ENCODE data around the gene SASS6. TPM values are rescaled to one million over a fixed set of nuclear protein-coding genes. Genes with fewer than 3 reads are reported as not detected.

SASS6 gene
- total RNA-seq, 2 donors from 2014 or later, result 8.8 to 15.3 TPM

- TF ChIP-seq, protein P1, sequence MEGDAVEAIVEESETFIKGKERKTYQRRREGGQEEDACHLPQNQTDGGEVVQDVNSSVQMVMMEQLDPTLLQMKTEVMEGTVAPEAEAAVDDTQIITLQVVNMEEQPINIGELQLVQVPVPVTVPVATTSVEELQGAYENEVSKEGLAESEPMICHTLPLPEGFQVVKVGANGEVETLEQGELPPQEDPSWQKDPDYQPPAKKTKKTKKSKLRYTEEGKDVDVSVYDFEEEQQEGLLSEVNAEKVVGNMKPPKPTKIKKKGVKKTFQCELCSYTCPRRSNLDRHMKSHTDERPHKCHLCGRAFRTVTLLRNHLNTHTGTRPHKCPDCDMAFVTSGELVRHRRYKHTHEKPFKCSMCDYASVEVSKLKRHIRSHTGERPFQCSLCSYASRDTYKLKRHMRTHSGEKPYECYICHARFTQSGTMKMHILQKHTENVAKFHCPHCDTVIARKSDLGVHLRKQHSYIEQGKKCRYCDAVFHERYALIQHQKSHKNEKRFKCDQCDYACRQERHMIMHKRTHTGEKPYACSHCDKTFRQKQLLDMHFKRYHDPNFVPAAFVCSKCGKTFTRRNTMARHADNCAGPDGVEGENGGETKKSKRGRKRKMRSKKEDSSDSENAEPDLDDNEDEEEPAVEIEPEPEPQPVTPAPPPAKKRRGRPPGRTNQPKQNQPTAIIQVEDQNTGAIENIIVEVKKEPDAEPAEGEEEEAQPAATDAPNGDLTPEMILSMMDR (conservative IDR thresholded peaks at IDR 0.05), result no peak
- no peaks in the 10 kb centered on the region for H3K27me3 Mint-ChIP-seq (ENCODE audit: insufficient read depth)
- no peak overlapping the region for H3K4me3 ChIP-seq (ENCODE audit: low read length)
- H3K4me1 ChIP-seq (ENCODE audit: control insufficient read depth, insufficient read depth, low read length), result no peaks in the 10 kb centered on the region
- no peak for DNase-seq
- no peaks in the 10 kb centered on the region for H3K36me3 ChIP-seq (ENCODE audit: control insufficient read depth, insufficient read depth, low read length)
- 60 to 84% methylated on average over 1 to 2 of the region's 2 CpGs for WGBS, 2 experiments (ENCODE audit: insufficient coverage in 1 of 2, insufficient read length in 1 of 2)
- H3K9me3 ChIP-seq (ENCODE audit: control insufficient read depth, low read length), result no peaks in the 10 kb centered on the region
- peak overlapping the region; percentile 70 for H3K27ac ChIP-seq (ENCODE audit: low read depth, low read length)
- H3K27me3 ChIP-seq (ENCODE audit: control insufficient read depth, insufficient read depth, low read length, poor library complexity, severe bottlenecking), result no peaks in the 10 kb centered on the region
- H3K4me1 Mint-ChIP-seq, result no peaks in the 10 kb centered on the region
- no peaks in the 10 kb centered on the region for H3K36me3 Mint-ChIP-seq (ENCODE audit: low read depth)
- H3K9me3 Mint-ChIP-seq, result no peaks in the 10 kb centered on the region
- no peak overlapping the region for H3K27ac Mint-ChIP-seq
- H3K9ac ChIP-seq (ENCODE audit: extremely low read depth, low read length, poor library complexity, severe bottlenecking), result no peak overlapping the region
- no peak overlapping the region for H3K4me3 Mint-ChIP-seq
Measured at GRCh38 chr1:100164216-100164615, 31.5 kb upstream of the SASS6 start.

GRCh38 chr1:100162881-100163280 lies 30.2 kb upstream of the SASS6 start:
- TF ChIP-seq, protein P1 (conservative IDR thresholded peaks at IDR 0.05), result no peak
- H3K4me1 Mint-ChIP-seq, result no peaks in the 10 kb centered on the region
- no peak for DNase-seq

DNA sequence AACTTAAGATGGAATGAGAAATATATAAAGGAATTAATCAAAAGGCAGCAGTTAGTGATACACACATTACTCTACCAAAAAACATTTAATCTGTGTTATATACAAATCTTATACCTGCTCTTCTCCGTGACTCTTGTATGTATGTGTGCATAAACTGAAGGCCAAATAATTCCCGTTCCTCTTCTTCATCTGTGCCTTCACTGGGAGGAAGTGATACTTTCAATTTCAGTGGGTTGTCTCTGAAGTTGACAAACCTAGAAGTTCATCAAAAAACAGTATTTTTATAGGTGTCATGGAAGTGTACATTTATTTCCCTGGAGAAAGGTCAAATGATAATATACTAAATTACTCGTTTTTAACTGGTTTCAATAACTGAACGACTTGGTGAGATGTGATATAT lies 19.5 kb upstream of the SASS6 start:
- Histone ChIP-seq H3K4me1 (ENCODE audit: control insufficient read depth, insufficient read depth, low read length) (no peaks in the 10 kb centered on the region), H3K4me3 (ENCODE audit: low read length) (no peak overlapping the region), H3K9ac (ENCODE audit: extremely low read depth, low read length, poor library complexity, severe bottlenecking) (no peak overlapping the region), H3K27me3 (ENCODE audit: control insufficient read depth, insufficient read depth, low read length, poor library complexity, severe bottlenecking) (no peaks in the 10 kb centered on the region), H3K27ac (ENCODE audit: low read depth, low read length) (no peak overlapping the region), H3K9me3 (ENCODE audit: control insufficient read depth, low read length) (no peaks in the 10 kb centered on the region), H3K36me3 (ENCODE audit: control insufficient read depth, insufficient read depth, low read length) (peaks cover 27% of the 10 kb centered on the region)
- Mint-ChIP-seq H3K36me3 (ENCODE audit: low read depth) (peaks cover 8% of the 10 kb centered on the region), H3K4me1 (peaks cover 1% of the 10 kb centered on the region), H3K27me3 (ENCODE audit: insufficient read depth) (no peaks in the 10 kb centered on the region), H3K9me3 (no peaks in the 10 kb centered on the region), H3K27ac (no peak overlapping the region), H3K4me3 (no peak overlapping the region)
- TF ChIP-seq, protein P1 (conservative IDR thresholded peaks at IDR 0.05), result no peak
- DNase-seq, result no peak
- 96 to 100% methylated on average over 1 to 4 of the region's 4 CpGs for WGBS, 2 experiments (ENCODE audit: insufficient coverage in 1 of 2, insufficient read length in 1 of 2)

More at GRCh38 chr1:100162881-100163280, 30.2 kb upstream of the SASS6 start:
- no peak overlapping the region for H3K27ac Mint-ChIP-seq
- Histone ChIP-seq H3K9me3 (ENCODE audit: control insufficient read depth, low read length) (no peaks in the 10 kb centered on the region), H3K27me3 (ENCODE audit: control insufficient read depth, insufficient read depth, low read length, poor library complexity, severe bottlenecking) (no peaks in the 10 kb centered on the region), H3K4me1 (ENCODE audit: control insufficient read depth, insufficient read depth, low read length) (no peaks in the 10 kb centered on the region), H3K9ac (ENCODE audit: extremely low read depth, low read length, poor library complexity, severe bottlenecking) (no peak overlapping the region), H3K36me3 (ENCODE audit: control insufficient read depth, insufficient read depth, low read length) (no peaks in the 10 kb centered on the region), H3K27ac (ENCODE audit: low read depth, low read length) (no peak overlapping the region), H3K4me3 (ENCODE audit: low read length) (no peak overlapping the region)
- H3K4me3 Mint-ChIP-seq, result no peak overlapping the region
- H3K9me3 Mint-ChIP-seq, result no peaks in the 10 kb centered on the region
- no peaks in the 10 kb centered on the region for H3K36me3 Mint-ChIP-seq (ENCODE audit: low read depth)
- H3K27me3 Mint-ChIP-seq (ENCODE audit: insufficient read depth), result no peaks in the 10 kb centered on the region

Measured in endodermal cell (in vitro differentiated cells).